SIG-M5 treated with dmso at 0.1 percent for 504 hours (cell line): ENCODE results near the gene PI4KA.
"Not testable (repeated sequence)": the region's sequence is repeated elsewhere in the genome, so short reads cannot be mapped to it uniquely, and the experiment has no call there.

Experiments used
- DNase-seq: peaks from one replicate; lab custom pipeline; 2025; ENCODE audit not compliant: unreplicated experiment; lab: John Stamatoyannopoulos, UW

The PI4KA gene

DNA sequence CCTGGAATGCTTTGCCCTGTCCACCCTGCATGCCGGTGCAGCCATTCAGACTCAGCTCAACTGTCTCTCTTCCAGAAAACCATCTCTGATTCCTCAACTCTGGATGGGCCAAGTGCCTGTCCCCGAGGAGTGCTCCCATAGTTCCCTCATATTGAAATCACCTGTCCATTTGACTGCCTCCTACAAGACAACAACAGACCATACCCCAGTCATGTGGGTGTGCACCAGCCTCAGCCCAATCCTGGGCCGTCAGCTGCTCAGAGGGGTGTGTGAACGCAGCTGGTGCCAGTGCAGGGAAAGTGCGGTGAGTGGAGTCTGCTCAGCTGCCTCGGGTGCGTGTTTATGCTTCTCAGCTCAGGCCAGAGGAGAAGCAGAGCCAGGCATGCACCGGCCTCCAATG, 126.2 kb downstream of the PI4KA start:
- not testable (repeated sequence) for DNase-seq

- no peak for DNase-seq
Observed at GRCh38 chr22:20729194-20729593, 129.4 kb downstream of the PI4KA start.

GRCh38 chr22:20728523-20729190, 130.0 kb downstream of the PI4KA start:
- no peak for DNase-seq

DNA sequence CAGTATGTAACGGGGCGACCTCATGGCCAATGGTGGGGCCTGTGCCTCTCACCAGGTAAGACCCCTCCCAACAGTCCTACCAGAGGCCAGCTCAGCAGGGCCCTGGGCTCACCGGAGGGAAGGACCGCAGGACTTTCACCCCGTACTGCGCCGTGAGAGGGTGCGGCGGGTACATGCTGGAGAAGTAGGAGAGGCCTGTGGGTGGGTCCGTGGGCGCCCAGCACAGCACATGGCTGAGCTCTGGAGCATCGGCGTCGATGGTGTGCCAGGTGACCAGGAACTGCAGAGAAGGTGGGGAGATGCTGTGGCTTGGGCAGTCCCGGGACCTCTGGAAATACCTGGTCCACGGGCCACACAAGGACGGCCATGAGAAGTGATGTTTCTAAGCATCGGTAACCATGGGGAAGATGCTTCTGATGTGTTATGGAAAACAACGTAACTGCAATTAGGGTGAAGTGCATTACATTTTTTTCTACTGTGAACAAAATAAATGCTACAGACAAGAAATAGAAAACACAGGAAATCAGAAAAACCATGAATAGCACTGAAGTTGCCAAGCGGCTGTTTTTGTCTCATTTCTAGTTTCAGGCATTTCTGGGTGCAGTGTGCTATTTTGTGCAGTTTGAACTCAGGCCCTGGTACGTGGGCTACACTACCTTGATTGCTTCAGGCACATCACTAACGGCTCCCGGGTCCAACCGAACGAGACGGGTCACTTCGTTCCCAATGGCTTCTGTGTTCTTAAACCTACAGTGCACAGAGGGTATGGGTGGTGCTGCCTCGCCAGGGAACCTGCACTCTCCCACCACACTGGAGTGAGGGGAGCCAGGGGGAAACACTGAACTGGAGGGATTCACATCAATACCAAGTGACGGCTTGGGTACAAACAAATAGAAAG, 131.2 kb downstream of the PI4KA start:
- DNase-seq = no peak

DNA sequence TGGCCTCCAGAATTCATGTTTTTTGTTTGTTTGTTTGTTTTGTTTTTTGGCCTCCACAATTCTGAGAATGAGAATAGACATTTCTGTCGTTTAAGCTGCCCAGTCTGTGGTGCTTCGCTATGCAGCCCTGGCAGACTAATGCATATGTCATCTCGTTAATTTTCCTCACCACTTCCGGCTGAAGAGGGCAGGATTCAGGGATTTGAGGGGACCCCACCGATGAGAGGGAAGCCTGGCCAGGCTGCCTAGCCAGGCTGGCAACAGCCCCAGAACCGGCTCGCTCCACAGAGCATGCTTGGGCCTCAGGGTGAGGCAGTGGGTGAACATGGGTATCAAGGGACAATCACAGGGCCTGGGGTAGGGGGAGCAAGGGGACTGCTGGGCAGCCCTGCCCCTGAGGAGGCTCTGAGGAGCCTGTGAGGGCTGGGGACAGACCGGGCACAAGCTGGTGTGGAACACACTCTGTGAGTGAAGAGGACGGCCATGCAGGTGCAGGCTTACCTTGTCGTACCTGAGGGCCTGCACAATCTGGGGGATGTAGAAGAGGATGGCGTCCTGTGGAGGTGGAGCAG, 132.5 kb downstream of the PI4KA start:
- DNase-seq = no peak

DNA sequence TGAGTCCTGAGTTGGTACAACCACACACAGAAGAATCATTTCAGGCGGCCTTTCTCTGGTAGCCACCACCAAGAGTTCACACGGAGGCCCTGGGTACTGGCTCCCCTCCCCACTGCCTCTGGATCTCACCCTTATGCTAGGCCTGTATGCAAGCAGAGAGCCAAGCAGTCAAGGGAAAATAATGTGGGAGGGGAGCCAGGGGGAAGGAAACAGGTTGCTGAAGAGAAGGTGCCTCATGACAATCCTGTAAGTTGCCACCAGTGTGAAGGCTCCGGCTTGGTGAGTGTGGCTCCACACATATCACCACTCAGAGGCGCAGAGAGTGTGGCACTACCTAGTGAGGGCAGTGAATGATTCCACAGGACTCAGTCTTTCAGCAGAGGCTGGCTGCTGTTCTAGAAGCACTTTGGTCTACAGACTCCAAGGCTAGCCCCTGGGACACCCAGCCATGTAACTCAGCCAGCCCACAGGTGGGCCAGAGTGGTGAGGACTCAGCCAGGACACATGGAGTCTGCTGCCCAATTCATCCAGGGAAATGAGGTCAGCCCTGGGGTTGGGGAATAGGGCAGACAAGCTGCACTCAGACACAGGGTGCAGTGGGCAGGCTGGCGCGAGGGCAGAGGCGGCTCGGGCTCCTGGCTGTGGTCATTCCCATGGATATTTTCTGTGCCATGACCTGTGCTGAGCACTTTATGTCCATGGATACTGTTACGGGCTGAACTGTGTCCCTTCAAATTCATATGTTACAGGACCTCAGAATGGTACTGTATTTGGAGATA, 133.7 kb downstream of the PI4KA start:
- DNase-seq = no peak

GRCh38 chr22:20721409-20722218, 137.0 kb downstream of the PI4KA start:
- no peak for DNase-seq

DNA sequence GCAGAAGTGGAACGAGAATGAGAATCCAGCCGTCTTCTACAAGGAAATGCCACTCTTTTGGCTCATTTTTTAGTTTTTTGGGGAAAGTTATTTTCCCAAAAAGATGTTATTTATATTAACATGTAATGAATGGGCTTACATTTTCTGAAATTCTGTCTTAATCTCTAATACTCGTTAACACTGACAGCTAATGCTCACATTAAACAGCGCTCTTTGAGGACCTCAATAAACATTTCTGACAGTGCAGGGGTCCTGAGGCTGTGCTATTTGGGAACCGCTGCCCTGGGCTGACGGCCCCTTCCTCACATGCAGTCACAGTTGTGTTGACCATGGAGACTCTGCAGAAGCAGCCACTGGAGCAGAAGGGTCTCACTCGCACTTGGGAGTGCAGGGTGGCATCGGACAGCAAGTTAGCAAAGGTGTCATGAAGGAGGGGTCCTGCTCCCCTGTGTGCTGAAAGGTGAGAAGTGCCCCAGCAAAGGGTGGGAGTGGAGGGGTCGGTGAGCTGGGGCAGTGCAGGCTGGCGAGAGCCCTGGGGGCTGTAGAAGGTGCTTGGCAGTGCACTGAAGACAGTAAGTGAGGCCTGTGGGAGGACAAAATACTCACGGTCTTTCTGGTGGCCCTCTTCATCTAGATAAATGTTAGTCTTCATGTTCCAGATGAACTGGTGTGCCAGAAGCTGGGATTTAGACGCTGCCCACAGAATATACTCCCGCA, 137.8 kb downstream of the PI4KA start:
- DNase-seq = no peak

GRCh38 chr22:20718727-20719126, 139.9 kb downstream of the PI4KA start:
- not testable (repeated sequence) for DNase-seq

DNA sequence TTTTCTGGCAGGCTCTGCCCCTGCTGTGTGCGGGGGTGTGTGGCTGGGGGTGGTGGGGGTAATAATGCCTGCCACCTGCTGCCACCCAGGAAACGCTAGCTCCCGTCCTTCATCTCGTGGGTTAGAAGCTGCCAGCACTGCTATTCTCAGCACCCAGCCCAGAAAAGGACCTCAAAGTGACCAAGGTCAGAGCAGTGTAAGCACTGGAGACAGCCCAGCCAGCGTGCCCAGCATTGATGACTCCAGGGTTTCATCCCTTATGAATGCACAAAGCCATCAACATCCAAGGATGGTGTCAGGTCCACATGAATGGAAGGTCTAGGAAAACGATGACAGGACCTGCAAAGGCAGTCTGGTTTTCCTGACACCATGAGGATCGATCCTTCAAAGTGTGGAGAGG, 140.6 kb downstream of the PI4KA start:
- not testable (repeated sequence) for DNase-seq

DNA sequence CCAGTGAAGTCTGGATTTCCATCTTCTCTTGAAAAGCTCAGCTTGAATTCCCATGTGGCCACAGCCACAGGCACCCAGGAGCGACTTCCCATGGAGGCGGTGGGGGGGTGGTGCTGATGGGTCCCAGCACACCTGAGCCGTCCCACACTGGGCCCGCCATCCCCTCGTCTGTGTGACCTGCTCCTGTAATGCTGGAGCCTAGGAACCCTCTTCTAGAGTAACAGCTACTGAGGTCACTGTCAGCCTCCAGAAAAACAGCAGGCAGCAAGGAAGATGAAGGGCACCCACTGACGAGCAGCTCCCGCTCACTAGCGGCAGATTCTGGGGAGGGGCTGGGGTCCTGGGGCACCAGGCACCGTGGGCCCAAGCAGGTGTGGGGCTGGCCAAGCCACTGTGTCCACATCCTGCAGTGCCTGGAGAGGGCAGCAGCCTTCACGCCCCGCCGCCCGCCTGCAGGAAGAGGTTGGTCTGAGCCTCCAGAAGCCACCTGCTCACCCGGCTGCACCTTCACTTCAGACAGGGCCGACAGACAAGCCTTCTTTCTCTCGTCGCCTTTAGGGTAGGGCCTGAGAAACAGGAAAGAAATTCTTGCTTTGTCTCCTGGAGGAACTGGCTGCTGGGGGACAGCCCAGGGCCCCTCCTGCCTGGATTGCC, 141.3 kb downstream of the PI4KA start:
- not testable (repeated sequence) for DNase-seq

DNA sequence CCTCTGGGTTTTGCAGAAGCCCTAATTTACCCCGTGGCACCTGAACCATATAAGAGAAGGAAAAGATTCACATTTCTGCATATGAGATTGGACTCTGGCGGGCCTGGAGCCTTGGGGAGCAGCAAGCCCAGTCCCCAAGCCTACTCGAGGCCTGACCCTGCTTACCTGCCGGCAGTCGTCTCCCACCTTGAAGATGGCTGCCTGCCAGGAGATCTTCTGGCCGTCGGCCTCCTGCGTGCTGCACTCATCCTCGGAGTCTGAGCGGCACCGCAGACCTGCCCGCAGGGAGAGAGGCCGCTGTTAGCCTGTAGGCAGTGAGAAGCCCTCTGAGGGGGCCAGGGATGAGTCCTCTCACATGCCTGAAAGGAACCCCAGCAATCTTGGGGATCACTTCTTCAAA, 145.5 kb downstream of the PI4KA start:
- not testable (repeated sequence) for DNase-seq

DNA sequence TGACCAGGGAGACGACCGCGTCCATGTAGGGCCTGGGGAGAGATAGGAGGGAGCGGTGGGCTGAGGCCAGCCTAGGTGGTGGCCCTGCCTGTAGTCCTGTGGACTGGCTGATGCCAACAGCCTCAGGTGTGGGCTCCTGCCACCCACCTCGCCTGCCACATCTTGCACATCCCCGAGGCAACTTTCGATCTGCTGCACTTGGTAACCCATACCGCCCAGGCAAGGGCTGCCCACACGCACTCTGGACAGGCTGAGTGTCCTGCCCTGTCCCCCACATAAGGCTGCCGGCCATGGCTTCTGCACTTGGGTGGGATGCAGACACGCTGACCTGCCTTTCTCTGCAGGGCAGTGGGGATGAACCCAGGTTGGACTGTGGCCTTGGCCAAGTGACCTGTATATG, 148.6 kb downstream of the PI4KA start:
- not testable (repeated sequence) for DNase-seq

- DNase-seq = not testable (repeated sequence)
Observed at GRCh38 chr22:20707549-20708118, 151.0 kb downstream of the PI4KA start.

GRCh38 chr22:20703816-20704609, 154.6 kb downstream of the PI4KA start:
- not testable (repeated sequence) for DNase-seq

DNA sequence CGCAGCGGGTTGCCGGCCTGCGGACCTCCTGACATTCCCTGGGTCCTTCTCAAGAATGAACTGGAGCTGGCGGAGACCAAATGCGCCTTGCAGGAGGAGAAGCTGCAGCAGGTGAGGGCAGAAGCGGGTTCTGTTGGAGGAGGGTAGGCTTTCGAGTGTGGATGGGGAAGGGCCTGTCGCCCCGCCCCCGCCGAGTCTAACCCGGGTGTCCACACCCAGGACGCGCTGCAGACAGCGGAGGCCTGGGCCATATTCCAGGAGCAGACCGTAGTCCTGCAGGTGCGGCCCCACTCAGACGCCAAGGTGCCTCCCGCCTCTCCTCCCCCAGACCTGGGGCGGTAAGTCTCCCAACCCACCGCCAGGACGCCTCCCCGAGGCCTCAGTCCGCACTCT, 155.2 kb downstream of the PI4KA start:
- DNase-seq = not testable (repeated sequence)

DNA sequence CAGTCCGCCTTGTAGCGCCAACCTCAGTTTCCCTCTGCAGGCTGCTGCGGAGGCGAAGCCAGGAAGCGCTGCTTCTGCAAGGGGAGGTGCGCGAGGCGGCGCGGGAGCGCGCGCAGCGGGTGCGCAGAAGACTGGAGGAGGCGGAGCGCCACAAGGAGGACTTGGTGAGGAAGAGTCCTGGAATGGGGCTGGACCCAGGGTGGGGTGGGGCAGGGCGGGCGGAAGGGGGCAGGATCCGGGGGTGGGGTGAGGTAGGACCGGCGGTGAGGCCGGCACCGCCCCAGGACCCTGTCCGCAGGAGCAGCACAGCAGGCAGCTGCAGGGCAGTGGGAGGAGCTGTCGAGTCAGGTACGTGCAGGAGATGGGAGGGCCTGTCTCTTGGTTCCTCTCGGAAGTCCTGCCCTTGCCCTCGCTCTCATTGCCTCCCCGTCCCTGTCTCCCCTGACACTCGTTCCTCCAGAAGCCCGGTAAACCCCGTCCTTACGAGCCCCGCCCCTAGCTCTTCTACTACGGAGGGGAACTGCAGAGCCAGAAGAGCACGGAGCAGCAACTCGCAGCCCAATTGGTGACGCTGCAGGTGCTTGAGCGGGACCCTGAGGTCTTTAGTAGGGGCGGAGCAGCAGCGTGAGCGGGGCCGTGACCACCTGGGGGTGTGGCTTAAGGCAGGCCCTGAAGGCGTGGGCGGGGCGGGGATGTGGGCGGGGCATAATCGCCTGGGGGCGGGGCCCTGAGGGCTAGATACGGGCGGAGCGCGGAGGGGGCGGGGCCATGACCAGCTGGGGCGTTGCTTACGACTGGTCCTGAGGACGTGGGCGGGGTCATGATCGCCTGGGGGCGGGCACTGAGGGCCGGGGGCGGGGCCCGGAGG, 155.8 kb downstream of the PI4KA start:
- peak; percentile 83 for DNase-seq
